CD8-positive, alpha-beta memory T cell (primary cell): ENCODE data around the gene WDR48. TPM values are rescaled to one million over a fixed set of nuclear protein-coding genes. Genes with fewer than 3 reads are reported as not detected.

ENCODE experiments used
- CTCF ChIA-PET: fragments of 350-600 bp; sonication (Branson Sonifier 250); formaldehyde crosslinking; loops from one replicate; lab custom pipeline; 2021; ENCODE audit warnings: antibody characterized with exemption; lab: Charles Lee
- POLR2A ChIA-PET: fragments of 350-600 bp; sonication (Branson Sonifier 250); formaldehyde crosslinking; loops from one replicate; lab custom pipeline; 2021; ENCODE audit warnings: antibody characterized with exemption; lab: Charles Lee
- DNase-seq, 5 donors: peaks; one replicate each; pipeline versions ENCODE4 v3.0.0 to v3.0.0-alpha.2; 2020 to 2022; ENCODE audit warnings: mixed read lengths in 1 of 5
- H3K27ac ChIP-seq: one replicate; pipeline ENCODE4 v1.7.0; 2013; ENCODE audit warnings: low read depth, mild to moderate bottlenecking, low read length, moderate library complexity
- H3K27me3 ChIP-seq: 2 replicates; pipeline ENCODE4 v1.7.0; 2013; ENCODE audit warnings: low read length, mild to moderate bottlenecking; ENCODE audit not compliant: insufficient read depth, poor library complexity, severe bottlenecking
- H3K36me3 ChIP-seq: 2 replicates; pipeline ENCODE4 v1.7.0; 2013; ENCODE audit warnings: mild to moderate bottlenecking, low read length, moderate library complexity; ENCODE audit not compliant: insufficient read depth
- H3K4me1 ChIP-seq: 2 replicates; pipeline ENCODE4 v1.7.0; 2013; ENCODE audit warnings: mild to moderate bottlenecking, low read length, moderate library complexity; ENCODE audit not compliant: insufficient read depth
- H3K4me3 ChIP-seq: 2 replicates; pipeline ENCODE4 v1.7.0; 2013; ENCODE audit warnings: mild to moderate bottlenecking, low read length
- H3K9me3 ChIP-seq: 2 replicates; pipeline ENCODE4 v1.7.0; 2013; ENCODE audit warnings: mild to moderate bottlenecking, low read length
- H3K27ac Mint-ChIP-seq, 8 donors: one replicate each; pipeline ENCODE4 v1.8.0; 2020 to 2021; ENCODE audit warnings: mixed read lengths in 8 of 8, mild to moderate bottlenecking in 6 of 8, inconsistent platforms in 3 of 8, moderate library complexity in 3 of 8
- H3K27me3 Mint-ChIP-seq, 2 donors: one replicate each; pipeline ENCODE4 v1.8.0; 2020 to 2021; ENCODE audit warnings: mixed read lengths in 2 of 2, mild to moderate bottlenecking in 1 of 2, moderate library complexity in 1 of 2
- H3K36me3 Mint-ChIP-seq, 3 donors: one replicate each; pipeline ENCODE4 v1.8.0; 2020 to 2021; ENCODE audit warnings: mixed read lengths in 3 of 3, inconsistent platforms in 1 of 3, mild to moderate bottlenecking in 1 of 3
- H3K4me1 Mint-ChIP-seq, 3 donors: one replicate each; pipeline ENCODE4 v1.8.0; 2020 to 2021; ENCODE audit warnings: mixed read lengths in 3 of 3, inconsistent platforms in 1 of 3, mild to moderate bottlenecking in 1 of 3
- H3K4me3 Mint-ChIP-seq, 7 donors: one replicate each; pipeline ENCODE4 v1.8.0; 2020 to 2021; ENCODE audit warnings: mixed read lengths in 7 of 7, mild to moderate bottlenecking in 6 of 7, moderate library complexity in 4 of 7, inconsistent platforms in 2 of 7
- H3K9me3 Mint-ChIP-seq, 5 donors: one replicate each; pipeline ENCODE4 v1.8.0; 2020 to 2022; ENCODE audit warnings: mixed read lengths in 5 of 5, mild to moderate bottlenecking in 3 of 5, moderate library complexity in 2 of 5, inconsistent platforms in 1 of 5
- polyA plus RNA-seq: library from polyadenylated mRNA; unstranded; fragments of 300-500 nt; fragmentation: Illumina TruSeq; gene quantifications from one replicate; pipeline ENCODE4 v1.2.3, GENCODE V29; 2021
- total RNA-seq, 2 experiments: library from RNA; stranded (reverse); gene quantifications; one replicate each; pipeline ENCODE4 v1.2.3, GENCODE V29; 2021

The WDR48 gene
- total and polyA plus RNA-seq, 3 experiments from 2014 or later: 44.7 to 46.3 (median 44.7) TPM

DNA sequence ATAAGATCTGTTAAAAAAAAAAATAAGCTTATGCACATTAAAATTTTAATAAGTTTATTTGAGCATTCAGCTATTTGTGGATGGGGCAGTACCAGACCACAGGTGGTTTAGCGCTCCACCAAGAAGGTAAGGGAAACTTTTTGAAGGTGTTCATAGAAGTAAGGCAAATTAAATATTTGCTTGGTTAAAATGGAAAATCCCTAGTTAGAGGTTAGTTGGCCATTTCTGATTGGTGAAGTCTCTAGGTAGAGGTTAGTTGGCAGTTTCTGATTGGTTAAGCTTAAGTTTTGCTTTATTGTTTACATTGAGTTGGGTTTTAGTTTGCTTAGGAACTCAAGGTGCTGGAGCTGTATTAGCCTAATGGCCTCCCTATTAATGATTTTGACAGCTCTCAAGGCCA, 30.8 kb upstream of the WDR48 start:
- Histone ChIP-seq H3K9me3 (no peaks in the 10 kb centered on the region), H3K36me3 (no peaks in the 10 kb centered on the region), H3K27me3 (no peaks in the 10 kb centered on the region), H3K4me1 (no peaks in the 10 kb centered on the region), H3K27ac (no peak overlapping the region), H3K4me3 (no peak overlapping the region)
- CTCF ChIA-PET: no interaction called here
- peaks cover 15 to 36% of the 10 kb centered on the region in 2 donors for H3K27me3 Mint-ChIP-seq
- no peak overlapping the region for H3K27ac Mint-ChIP-seq
- H3K36me3 Mint-ChIP-seq: no peaks in the 10 kb centered on the region
- no peaks in the 10 kb centered on the region for H3K4me1 Mint-ChIP-seq
- H3K9me3 Mint-ChIP-seq: no peaks in the 10 kb centered on the region
- no peak overlapping the region for H3K4me3 Mint-ChIP-seq
- DNase-seq: no peak
- POLR2A ChIA-PET: no interaction called here

DNA sequence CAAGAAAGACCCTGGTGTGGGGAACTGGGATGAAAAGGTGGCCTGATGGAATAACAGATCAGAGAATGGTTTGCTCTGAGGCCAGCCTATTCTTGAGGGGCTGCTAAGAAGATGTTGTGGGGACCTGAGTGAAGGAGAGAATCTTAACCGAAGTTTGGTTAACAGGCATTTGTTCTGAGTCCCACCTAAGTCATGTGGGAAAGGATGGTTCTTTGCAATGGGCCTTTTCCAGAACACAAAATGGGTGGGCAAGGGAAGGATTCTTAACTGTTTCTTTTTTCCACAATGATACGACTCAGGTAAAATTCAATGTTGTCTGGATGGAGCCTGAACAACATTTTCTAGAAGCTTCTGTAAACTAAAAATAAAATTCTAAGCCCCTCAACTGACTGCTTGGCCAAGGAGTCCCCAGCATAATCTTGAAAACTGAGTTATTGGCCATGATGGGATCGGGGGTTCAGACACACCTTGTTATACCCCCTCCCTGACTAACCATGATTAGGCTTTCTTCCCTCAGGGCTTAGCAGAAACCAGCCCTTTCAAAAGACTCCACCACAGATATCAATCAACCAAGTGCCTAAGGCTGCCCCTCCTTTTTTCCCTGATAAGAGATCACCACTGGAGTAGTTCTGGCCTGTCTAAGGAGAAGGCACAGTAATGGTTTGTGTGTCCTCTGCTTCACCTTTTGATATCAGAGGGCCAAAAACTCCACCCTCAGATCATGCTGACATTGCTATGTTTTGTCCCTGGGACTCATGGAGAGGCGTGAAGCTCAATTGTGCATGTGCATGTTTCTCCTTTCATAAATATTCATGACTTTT, 30.1 kb upstream of the WDR48 start:
- CTCF ChIA-PET: no interaction called here
- Histone ChIP-seq H3K9me3 (no peaks in the 10 kb centered on the region), H3K27me3 (no peaks in the 10 kb centered on the region), H3K27ac (no peak overlapping the region), H3K36me3 (no peaks in the 10 kb centered on the region), H3K4me1 (no peaks in the 10 kb centered on the region), H3K4me3 (no peak overlapping the region)
- POLR2A ChIA-PET: no interaction called here
- H3K27ac Mint-ChIP-seq: peak overlapping the region in 1 of 8 donors; percentile 69
- no peaks in the 10 kb centered on the region for H3K4me1 Mint-ChIP-seq
- no peaks in the 10 kb centered on the region for H3K9me3 Mint-ChIP-seq
- peaks cover 19 to 38% of the 10 kb centered on the region in 2 donors for H3K27me3 Mint-ChIP-seq
- DNase-seq: no peak
- H3K4me3 Mint-ChIP-seq: no peak overlapping the region
- no peaks in the 10 kb centered on the region for H3K36me3 Mint-ChIP-seq

DNA sequence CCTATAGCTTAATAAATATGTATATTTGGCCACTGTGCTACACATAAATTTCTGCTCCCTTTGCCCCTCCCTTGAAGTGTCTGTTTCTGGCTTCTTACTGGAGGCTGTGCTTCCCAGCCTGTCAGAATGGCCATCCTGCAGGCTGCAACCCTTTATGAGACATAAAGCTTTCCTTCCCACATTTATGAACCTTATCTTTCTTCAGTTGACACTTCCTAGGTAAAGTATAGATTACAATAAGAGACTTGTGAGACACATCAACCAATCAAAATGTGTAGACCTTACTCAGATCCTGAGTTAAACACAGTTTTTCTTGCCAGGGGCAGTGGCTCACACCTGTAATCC, 29.6 kb upstream of the WDR48 start:
- H3K27me3 Mint-ChIP-seq: peaks cover 19 to 34% of the 10 kb centered on the region in 2 donors
- no peak overlapping the region for H3K4me3 ChIP-seq
- ChIA-PET CTCF (interaction anchor here (1.0 kb wide), 1 partner anchor 22 kb away, joined by 3 read pairs; no protein-coding TSS in a partner anchor), POLR2A (interaction anchor here (0.6 kb wide), 1 partner anchor 42 kb away, joined by 5 read pairs; no protein-coding TSS in a partner anchor)
- no peaks in the 10 kb centered on the region for H3K9me3 Mint-ChIP-seq
- no peaks in the 10 kb centered on the region for H3K36me3 ChIP-seq
- no peak for DNase-seq
- H3K9me3 ChIP-seq: no peaks in the 10 kb centered on the region
- H3K27ac ChIP-seq: no peak overlapping the region
- no peaks in the 10 kb centered on the region for H3K27me3 ChIP-seq
- H3K4me1 Mint-ChIP-seq: no peaks in the 10 kb centered on the region
- no peak overlapping the region for H3K4me3 Mint-ChIP-seq
- no peaks in the 10 kb centered on the region for H3K4me1 ChIP-seq
- no peaks in the 10 kb centered on the region for H3K36me3 Mint-ChIP-seq
- H3K27ac Mint-ChIP-seq: peak overlapping the region in 1 of 8 donors; percentile 0

DNA sequence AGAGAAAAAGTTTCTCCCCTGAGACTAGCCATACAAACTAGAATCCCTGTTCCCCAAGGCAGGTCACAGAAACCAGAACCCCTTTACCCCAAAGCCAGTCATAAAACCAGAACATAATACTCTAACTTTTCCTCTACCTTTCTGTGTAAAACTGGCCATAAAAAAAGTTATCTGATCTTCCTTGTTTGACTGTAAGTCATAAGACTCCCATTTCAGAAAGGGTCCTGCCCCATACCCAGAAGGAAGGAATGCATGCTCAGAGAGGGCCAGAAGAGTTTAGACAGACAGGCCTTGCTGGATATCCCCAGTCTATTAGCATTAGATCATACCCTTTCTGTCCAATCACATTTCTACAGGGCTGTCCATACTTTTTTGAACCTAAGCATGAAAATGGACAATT, 27.3 kb upstream of the WDR48 start:
- DNase-seq: no peak
- peak overlapping the region; percentile 4 for H3K27ac ChIP-seq
- no peaks in the 10 kb centered on the region for H3K9me3 ChIP-seq
- Mint-ChIP-seq H3K36me3 (no peaks in the 10 kb centered on the region), H3K4me3 (no peak overlapping the region), H3K4me1 (no peaks in the 10 kb centered on the region), H3K27me3 (peaks cover 22 to 33% of the 10 kb centered on the region in 2 donors), H3K27ac (peak overlapping the region in 1 of 8 donors; percentile 59), H3K9me3 (no peaks in the 10 kb centered on the region)
- ChIA-PET POLR2A (no interaction called here), CTCF (no interaction called here)
- no peaks in the 10 kb centered on the region for H3K36me3 ChIP-seq
- H3K27me3 ChIP-seq: no peaks in the 10 kb centered on the region
- no peak overlapping the region for H3K4me3 ChIP-seq
- no peaks in the 10 kb centered on the region for H3K4me1 ChIP-seq

DNA sequence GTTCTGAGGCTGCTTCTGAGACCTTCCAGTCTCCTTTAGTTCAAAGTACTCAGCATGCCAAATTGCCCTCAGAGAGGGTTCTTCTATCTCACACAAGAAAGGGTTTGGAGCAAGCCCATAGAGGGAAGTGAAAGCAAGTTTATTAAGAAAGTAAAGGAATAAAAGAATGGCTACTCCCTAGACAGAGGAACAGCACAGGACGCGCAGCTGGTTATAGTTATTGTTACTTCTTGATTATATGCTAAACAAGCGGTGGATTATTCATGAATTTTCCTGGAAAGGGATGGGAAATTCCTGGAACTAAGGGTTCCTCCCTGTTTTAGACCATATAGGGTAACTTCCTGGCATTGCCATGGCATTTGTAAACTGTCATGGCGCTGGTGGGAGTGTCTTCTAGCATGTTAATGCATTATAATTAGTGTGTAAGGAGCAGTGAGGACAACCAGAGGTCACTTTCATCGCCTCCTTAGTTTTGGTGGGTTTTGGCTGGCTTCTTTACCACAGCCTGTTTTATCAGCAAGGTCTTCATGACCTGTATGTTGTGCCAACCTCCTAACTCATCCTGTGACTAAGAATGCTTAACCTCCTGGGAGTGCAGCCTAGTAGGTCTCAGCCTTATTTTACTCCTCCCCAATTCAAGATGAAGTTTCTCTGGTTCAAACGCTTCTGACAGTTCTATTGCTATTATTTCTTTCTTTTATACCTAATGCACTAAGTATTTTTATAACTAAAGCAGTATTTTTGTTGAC, 26.4 kb upstream of the WDR48 start:
- Histone ChIP-seq H3K9me3 (no peaks in the 10 kb centered on the region), H3K4me1 (no peaks in the 10 kb centered on the region), H3K4me3 (no peak overlapping the region), H3K27me3 (no peaks in the 10 kb centered on the region), H3K27ac (no peak overlapping the region), H3K36me3 (no peaks in the 10 kb centered on the region)
- Mint-ChIP-seq H3K36me3 (no peaks in the 10 kb centered on the region), H3K4me1 (no peaks in the 10 kb centered on the region), H3K27me3 (peaks cover 22 to 30% of the 10 kb centered on the region in 2 donors), H3K27ac (no peak overlapping the region), H3K9me3 (no peaks in the 10 kb centered on the region), H3K4me3 (no peak overlapping the region)
- DNase-seq: no peak
- POLR2A ChIA-PET: no interaction called here
- CTCF ChIA-PET: no interaction called here

DNA sequence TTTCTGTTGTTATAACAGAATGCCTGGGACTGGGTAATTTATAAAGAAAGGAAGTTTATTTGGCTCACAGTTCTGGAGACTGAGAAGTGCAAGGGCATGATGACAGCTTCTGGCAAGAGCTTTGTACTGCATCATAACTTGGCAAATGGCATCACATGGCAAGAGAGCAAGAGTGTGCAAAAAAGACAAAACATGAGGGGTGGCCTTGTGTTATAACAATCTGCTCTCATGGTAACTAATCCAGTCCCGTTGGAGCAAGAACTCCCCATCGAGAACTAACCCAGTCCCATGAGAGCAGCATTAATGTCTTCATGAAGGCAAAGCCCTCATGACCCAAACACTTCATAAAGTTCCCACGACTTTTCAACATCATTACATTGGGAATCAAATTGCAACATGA, 23.3 kb upstream of the WDR48 start:
- CTCF ChIA-PET: no interaction called here
- Mint-ChIP-seq H3K27me3 (peaks cover 10 to 31% of the 10 kb centered on the region in 2 donors), H3K4me1 (no peaks in the 10 kb centered on the region), H3K27ac (no peak overlapping the region), H3K36me3 (no peaks in the 10 kb centered on the region), H3K9me3 (no peaks in the 10 kb centered on the region), H3K4me3 (no peak overlapping the region)
- no peaks in the 10 kb centered on the region for H3K27me3 ChIP-seq
- POLR2A ChIA-PET: no interaction called here
- DNase-seq: no peak
- H3K27ac ChIP-seq: no peak overlapping the region
- no peaks in the 10 kb centered on the region for H3K36me3 ChIP-seq
- no peaks in the 10 kb centered on the region for H3K4me1 ChIP-seq
- H3K9me3 ChIP-seq: no peaks in the 10 kb centered on the region
- H3K4me3 ChIP-seq: no peak overlapping the region

DNA sequence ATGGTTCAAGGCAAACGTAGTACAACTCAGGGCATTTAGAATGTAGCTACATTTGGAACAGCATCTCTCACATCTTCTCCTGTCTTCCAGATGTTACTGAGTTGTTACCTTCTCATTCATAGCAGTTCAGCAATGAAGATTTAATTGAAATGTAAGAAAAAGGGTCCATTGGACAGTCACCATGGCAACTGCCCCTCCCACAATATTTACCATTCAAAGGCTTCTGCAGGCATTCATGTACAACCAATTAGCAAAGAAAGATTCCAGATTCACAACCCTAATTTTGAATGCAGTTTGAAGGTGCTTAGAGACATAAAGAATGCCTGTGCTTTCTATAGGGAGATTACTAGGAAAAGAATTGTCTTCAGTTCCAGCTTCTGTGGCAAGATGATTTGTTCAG, 22.3 kb upstream of the WDR48 start:
- Mint-ChIP-seq H3K4me1 (no peaks in the 10 kb centered on the region), H3K27me3 (peaks cover 10 to 37% of the 10 kb centered on the region in 2 donors)
- POLR2A ChIA-PET: no interaction called here

DNA sequence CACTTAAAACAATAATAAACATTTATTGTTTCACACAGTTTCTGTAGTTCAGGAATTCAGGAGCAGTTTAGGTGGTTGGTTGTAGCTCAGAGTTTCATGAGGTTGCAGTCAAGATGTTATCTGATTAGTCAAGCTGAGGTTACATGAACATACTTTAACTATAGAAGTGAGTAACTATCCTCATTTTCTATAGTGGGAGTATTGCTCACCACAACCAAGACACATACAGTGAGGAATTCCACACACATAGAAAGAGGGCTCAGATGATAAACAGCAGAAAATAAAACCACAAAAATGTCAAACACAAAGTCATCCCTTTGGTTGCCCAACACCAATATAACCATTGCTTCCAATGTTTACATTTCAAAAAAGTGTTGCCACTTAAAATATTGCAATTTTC, 13.7 kb upstream of the WDR48 start:
- no peaks in the 10 kb centered on the region for H3K36me3 ChIP-seq
- H3K27ac ChIP-seq: no peak overlapping the region
- Mint-ChIP-seq H3K27me3 (peaks cover 20 to 31% of the 10 kb centered on the region in 2 donors), H3K4me1 (no peaks in the 10 kb centered on the region), H3K9me3 (peaks cover 0 to 14% (median 12%) of the 10 kb centered on the region in 5 donors), H3K27ac (no peak overlapping the region), H3K4me3 (no peak overlapping the region), H3K36me3 (peaks cover 0 to 15% (median 0%) of the 10 kb centered on the region in 3 donors)
- no peaks in the 10 kb centered on the region for H3K9me3 ChIP-seq
- H3K27me3 ChIP-seq: no peaks in the 10 kb centered on the region
- no peak for DNase-seq
- POLR2A ChIA-PET: no interaction called here
- no peak overlapping the region for H3K4me3 ChIP-seq
- H3K4me1 ChIP-seq: no peaks in the 10 kb centered on the region
- CTCF ChIA-PET: no interaction called here

More for the DNA sequence above, 22.3 kb upstream of the WDR48 start:
- no peak overlapping the region for H3K4me3 Mint-ChIP-seq
- H3K9me3 Mint-ChIP-seq: peaks cover 0 to 1% (median under 1%) of the 10 kb centered on the region in 5 donors
- H3K9me3 ChIP-seq: no peaks in the 10 kb centered on the region
- no peak overlapping the region for H3K4me3 ChIP-seq
- H3K27ac ChIP-seq: no peak overlapping the region
- no peak overlapping the region for H3K27ac Mint-ChIP-seq
- DNase-seq: no peak
- H3K27me3 ChIP-seq: no peaks in the 10 kb centered on the region
- no peaks in the 10 kb centered on the region for H3K36me3 ChIP-seq
- no peaks in the 10 kb centered on the region for H3K36me3 Mint-ChIP-seq
- no peaks in the 10 kb centered on the region for H3K4me1 ChIP-seq
- CTCF ChIA-PET: interaction anchor here (2.3 kb wide), 1 partner anchor 508 kb away, joined by 10 read pairs; no protein-coding TSS in a partner anchor
